Measurements from ENCODE around the gene EXOC6B.

The EXOC6B gene

GRCh38 chr2:72180351-72180750, 645.5 kb downstream of the EXOC6B start:
- no peaks in the 10 kb centered on the region for H3K27me3 ChIP-seq (ENCODE audit: insufficient read depth, low read length)
- no peak overlapping the region for H3K4me3 ChIP-seq (ENCODE audit: low read length)
- no peaks in the 10 kb centered on the region for H3K9me3 ChIP-seq (ENCODE audit: insufficient read depth, low read depth, low read length)
- H3K36me3 ChIP-seq (ENCODE audit: insufficient read depth, low read depth, low read length) = peaks cover 14% of the 10 kb centered on the region; the same call in 1 of the 2 replicates
- H3K27ac ChIP-seq (ENCODE audit: low read length) = no peak overlapping the region
- H3K9ac ChIP-seq (ENCODE audit: low read depth, low read length) = no peak overlapping the region
- no peaks in the 10 kb centered on the region for H3K4me1 ChIP-seq (ENCODE audit: insufficient read depth, low read length)

- Histone ChIP-seq H3K36me3 (ENCODE audit: insufficient read depth, low read depth, low read length) (peaks cover 14% of the 10 kb centered on the region; the same call in 1 of the 2 replicates), H3K4me3 (ENCODE audit: low read length) (no peak overlapping the region), H3K9me3 (ENCODE audit: insufficient read depth, low read depth, low read length) (no peaks in the 10 kb centered on the region), H3K27me3 (ENCODE audit: insufficient read depth, low read length) (no peaks in the 10 kb centered on the region), H3K9ac (ENCODE audit: low read depth, low read length) (no peak overlapping the region), H3K4me1 (ENCODE audit: insufficient read depth, low read length) (peaks cover 7% of the 10 kb centered on the region), H3K27ac (ENCODE audit: low read length) (no peak overlapping the region)
Observed at GRCh38 chr2:72178551-72178950, 647.3 kb downstream of the EXOC6B start.

- H3K9ac ChIP-seq (ENCODE audit: low read depth, low read length) = no peak overlapping the region
- H3K27ac ChIP-seq (ENCODE audit: low read length) = no peak overlapping the region
- H3K27me3 ChIP-seq (ENCODE audit: insufficient read depth, low read length) = no peaks in the 10 kb centered on the region
- H3K4me3 ChIP-seq (ENCODE audit: low read length) = no peak overlapping the region
- H3K9me3 ChIP-seq (ENCODE audit: insufficient read depth, low read depth, low read length) = no peaks in the 10 kb centered on the region
- peaks cover 14% of the 10 kb centered on the region; the same call in 1 of the 2 replicates for H3K36me3 ChIP-seq (ENCODE audit: insufficient read depth, low read depth, low read length)
- H3K4me1 ChIP-seq (ENCODE audit: insufficient read depth, low read length) = peaks cover 7% of the 10 kb centered on the region
Observed at GRCh38 chr2:72176281-72176680, 649.6 kb downstream of the EXOC6B start.

- no peak overlapping the region for H3K9ac ChIP-seq (ENCODE audit: low read depth, low read length)
- no peak overlapping the region for H3K27ac ChIP-seq (ENCODE audit: low read length)
- H3K9me3 ChIP-seq (ENCODE audit: insufficient read depth, low read depth, low read length) = no peaks in the 10 kb centered on the region
- no peaks in the 10 kb centered on the region for H3K27me3 ChIP-seq (ENCODE audit: insufficient read depth, low read length)
- H3K4me1 ChIP-seq (ENCODE audit: insufficient read depth, low read length) = peaks cover 7% of the 10 kb centered on the region
- no peak overlapping the region for H3K4me3 ChIP-seq (ENCODE audit: low read length)
- peaks cover 14% of the 10 kb centered on the region; the same call in 1 of the 2 replicates for H3K36me3 ChIP-seq (ENCODE audit: insufficient read depth, low read depth, low read length)
Observed at GRCh38 chr2:72175636-72176035, 650.2 kb downstream of the EXOC6B start.

GRCh38 chr2:72173640-72174321, 652.1 kb downstream of the EXOC6B start:
- Histone ChIP-seq H3K36me3 (ENCODE audit: insufficient read depth, low read depth, low read length) (peaks cover 10% of the 10 kb centered on the region; the same call in 1 of the 2 replicates), H3K9me3 (ENCODE audit: insufficient read depth, low read depth, low read length) (no peaks in the 10 kb centered on the region), H3K4me3 (ENCODE audit: low read length) (no peak overlapping the region), H3K27me3 (ENCODE audit: insufficient read depth, low read length) (no peaks in the 10 kb centered on the region), H3K4me1 (ENCODE audit: insufficient read depth, low read length) (peaks cover 7% of the 10 kb centered on the region), H3K9ac (ENCODE audit: low read depth, low read length) (no peak overlapping the region), H3K27ac (ENCODE audit: low read length) (no peak overlapping the region)

GRCh38 chr2:72172478-72172877, 653.4 kb downstream of the EXOC6B start:
- Histone ChIP-seq H3K4me3 (ENCODE audit: low read length) (no peak overlapping the region), H3K27me3 (ENCODE audit: insufficient read depth, low read length) (no peaks in the 10 kb centered on the region), H3K9ac (ENCODE audit: low read depth, low read length) (no peak overlapping the region), H3K36me3 (ENCODE audit: insufficient read depth, low read depth, low read length) (peaks cover 2% of the 10 kb centered on the region; the same call in 1 of the 2 replicates), H3K9me3 (ENCODE audit: insufficient read depth, low read depth, low read length) (no peaks in the 10 kb centered on the region), H3K27ac (ENCODE audit: low read length) (no peak overlapping the region), H3K4me1 (ENCODE audit: insufficient read depth, low read length) (peaks cover 7% of the 10 kb centered on the region)

- H3K9ac ChIP-seq (ENCODE audit: low read depth, low read length) = no peak overlapping the region
- H3K4me3 ChIP-seq (ENCODE audit: low read length) = no peak overlapping the region
- H3K36me3 ChIP-seq (ENCODE audit: insufficient read depth, low read depth, low read length) = no peaks in the 10 kb centered on the region
- no peaks in the 10 kb centered on the region for H3K27me3 ChIP-seq (ENCODE audit: insufficient read depth, low read length)
- no peak overlapping the region for H3K27ac ChIP-seq (ENCODE audit: low read length)
- H3K9me3 ChIP-seq (ENCODE audit: insufficient read depth, low read depth, low read length) = no peaks in the 10 kb centered on the region
- H3K4me1 ChIP-seq (ENCODE audit: insufficient read depth, low read length) = no peaks in the 10 kb centered on the region
Observed at GRCh38 chr2:72166279-72166678, 659.6 kb downstream of the EXOC6B start.

- Histone ChIP-seq H3K36me3 (ENCODE audit: insufficient read depth, low read depth, low read length) (no peaks in the 10 kb centered on the region), H3K9ac (ENCODE audit: low read depth, low read length) (no peak overlapping the region), H3K27me3 (ENCODE audit: insufficient read depth, low read length) (no peaks in the 10 kb centered on the region), H3K4me3 (ENCODE audit: low read length) (no peak overlapping the region), H3K27ac (ENCODE audit: low read length) (no peak overlapping the region), H3K4me1 (ENCODE audit: insufficient read depth, low read length) (no peaks in the 10 kb centered on the region), H3K9me3 (ENCODE audit: insufficient read depth, low read depth, low read length) (no peaks in the 10 kb centered on the region)
Observed at GRCh38 chr2:72165792-72166191, 660.0 kb downstream of the EXOC6B start.

- Histone ChIP-seq H3K4me1 (ENCODE audit: insufficient read depth, low read length) (no peaks in the 10 kb centered on the region), H3K4me3 (ENCODE audit: low read length) (no peak overlapping the region), H3K27me3 (ENCODE audit: insufficient read depth, low read length) (no peaks in the 10 kb centered on the region), H3K9me3 (ENCODE audit: insufficient read depth, low read depth, low read length) (no peaks in the 10 kb centered on the region), H3K9ac (ENCODE audit: low read depth, low read length) (no peak overlapping the region), H3K36me3 (ENCODE audit: insufficient read depth, low read depth, low read length) (no peaks in the 10 kb centered on the region), H3K27ac (ENCODE audit: low read length) (no peak overlapping the region)
Observed at GRCh38 chr2:72162574-72162973, 663.3 kb downstream of the EXOC6B start.

- no peaks in the 10 kb centered on the region for H3K36me3 ChIP-seq (ENCODE audit: insufficient read depth, low read depth, low read length)
- no peak overlapping the region for H3K4me3 ChIP-seq (ENCODE audit: low read length)
- H3K9ac ChIP-seq (ENCODE audit: low read depth, low read length) = no peak overlapping the region
- H3K9me3 ChIP-seq (ENCODE audit: insufficient read depth, low read depth, low read length) = no peaks in the 10 kb centered on the region
- no peaks in the 10 kb centered on the region for H3K4me1 ChIP-seq (ENCODE audit: insufficient read depth, low read length)
- H3K27ac ChIP-seq (ENCODE audit: low read length) = no peak overlapping the region
- no peaks in the 10 kb centered on the region; the same call in 1 of the 2 replicates for H3K27me3 ChIP-seq (ENCODE audit: insufficient read depth, low read length)
Observed at GRCh38 chr2:72159211-72159993, 666.4 kb downstream of the EXOC6B start.

GRCh38 chr2:72157871-72158771, 667.7 kb downstream of the EXOC6B start:
- no peak overlapping the region for H3K4me3 ChIP-seq (ENCODE audit: low read length)
- no peak overlapping the region for H3K27ac ChIP-seq (ENCODE audit: low read length)
- peaks cover 3% of the 10 kb centered on the region; the same call in 1 of the 2 replicates for H3K27me3 ChIP-seq (ENCODE audit: insufficient read depth, low read length)

More at GRCh38 chr2:72157871-72158771, 667.7 kb downstream of the EXOC6B start:
- H3K9ac ChIP-seq (ENCODE audit: low read depth, low read length) = no peak overlapping the region
- H3K36me3 ChIP-seq (ENCODE audit: insufficient read depth, low read depth, low read length) = no peaks in the 10 kb centered on the region
- H3K4me1 ChIP-seq (ENCODE audit: insufficient read depth, low read length) = no peaks in the 10 kb centered on the region
- no peaks in the 10 kb centered on the region for H3K9me3 ChIP-seq (ENCODE audit: insufficient read depth, low read depth, low read length)

Measured in iPS-20b (cell line).